Right atrium auricular region (tissue), 2 donors: ENCODE measurements around the gene SLC41A3. TPM values are rescaled to one million over a fixed set of nuclear protein-coding genes. Genes with fewer than 3 reads are reported as not detected.
A peak's percentile ranks its signal among the peaks of the same experiment; 100 is the strongest.
"Not testable (repeated sequence)": the region's sequence is repeated elsewhere in the genome, so short reads cannot be mapped to it uniquely, and the experiment has no call there.

Experiments
- DNase-seq: peaks from one replicate; pipeline ENCODE4 v3.0.0-alpha.2; 2019; ENCODE audit warnings: low spot score
- H3K27ac ChIP-seq, 2 donors: fragments of 200-600 bp; sonication (generic); 1 replicate in 1 of 2; 2 replicates in 1 of 2; pipeline ENCODE4 v1.5.1; 2016 to 2019
- H3K27me3 ChIP-seq, 2 donors: fragments of 200-600 bp; sonication (generic); one replicate each; pipeline versions ENCODE4 v1.5.1 to v1.6.0; 2017 to 2019
- H3K36me3 ChIP-seq: fragments of 200-600 bp; sonication (generic); one replicate; pipeline ENCODE4 v1.5.1; 2016
- H3K4me1 ChIP-seq, 2 donors: fragments of 200-600 bp; sonication (generic); one replicate each; pipeline versions ENCODE4 v1.5.1 to v1.6.0; 2017 to 2019
- H3K4me3 ChIP-seq, 2 donors: fragments of 200-600 bp; sonication (generic); 1 replicate in 1 of 2; 2 replicates in 1 of 2; pipeline ENCODE4 v1.5.1; 2017 to 2019; ENCODE audit warnings: mild to moderate bottlenecking in 1 of 2, moderate library complexity in 1 of 2
- H3K9me3 ChIP-seq, 2 donors: fragments of 200-600 bp; sonication (generic); one replicate each; pipeline ENCODE4 v1.5.1; 2019
- CTCF ChIP-seq, 2 donors: fragments of 200-600 bp; sonication (generic); IDR thresholded peaks; one replicate each; pipeline ENCODE4 v1.5.1; 2019; ENCODE audit warnings: antibody characterized with exemption in 2 of 2
- total RNA-seq, 2 donors: library from RNA; depleted of rRNA; stranded (reverse); fragments of >200 nt; gene quantifications; one replicate each; pipeline ENCODE4 v1.1.0, GENCODE V29; 2016

The SLC41A3 gene
- total RNA-seq, 2 donors from 2014 or later = 34.1 to 39.6 TPM

- peak overlapping the region; percentile 32 to 40 for H3K4me3 ChIP-seq
- H3K27me3 ChIP-seq, H3K9me3 ChIP-seq, H3K4me1 ChIP-seq, H3K36me3 ChIP-seq, DNase-seq, H3K27ac ChIP-seq: not testable (repeated sequence)
- peak; percentile 54 to 79 for TF ChIP-seq CTCF (IDR thresholded peaks at IDR 0.05)
Measured at GRCh38 chr3:125971997-125972944, 111.7 kb downstream of the SLC41A3 start.

GRCh38 chr3:125968701-125969592 lies 115.0 kb downstream of the SLC41A3 start, which contains the start of gene ROPN1B:
Gene ROPN1B, plus strand, starts transcription at chr3:125969178. Its CDS starts 2,877 bp downstream, at chr3:125972055.
- DNase-seq, H3K27ac ChIP-seq, H3K4me1 ChIP-seq, H3K36me3 ChIP-seq, H3K9me3 ChIP-seq, H3K4me3 ChIP-seq, H3K27me3 ChIP-seq: not testable (repeated sequence)

- not testable (repeated sequence) for H3K9me3 ChIP-seq, H3K27me3 ChIP-seq, H3K4me1 ChIP-seq, H3K27ac ChIP-seq, DNase-seq, H3K4me3 ChIP-seq, H3K36me3 ChIP-seq
Measured at GRCh38 chr3:125968121-125968520, 115.8 kb downstream of the SLC41A3 start.

- H3K4me1 ChIP-seq = peaks cover 0 to 5% of the 10 kb centered on the region in 2 donors
- H3K27me3 ChIP-seq = no peaks in the 10 kb centered on the region
- H3K9me3 ChIP-seq = no peaks in the 10 kb centered on the region
- no peak for DNase-seq
- no peaks in the 10 kb centered on the region for H3K36me3 ChIP-seq
- H3K27ac ChIP-seq = no peak overlapping the region
- no peak for TF ChIP-seq CTCF (IDR thresholded peaks at IDR 0.05)
- H3K4me3 ChIP-seq = no peak overlapping the region
Measured at GRCh38 chr3:125967156-125967555, 116.8 kb downstream of the SLC41A3 start.

- no peaks in the 10 kb centered on the region for H3K36me3 ChIP-seq
- H3K27ac ChIP-seq = no peak overlapping the region
- DNase-seq = no peak
- no peaks in the 10 kb centered on the region for H3K9me3 ChIP-seq
- H3K27me3 ChIP-seq = no peaks in the 10 kb centered on the region
- TF ChIP-seq CTCF (IDR thresholded peaks at IDR 0.05) = no peak
- no peaks in the 10 kb centered on the region for H3K4me1 ChIP-seq
- H3K4me3 ChIP-seq = no peak overlapping the region
Measured at GRCh38 chr3:125965505-125965904, 118.4 kb downstream of the SLC41A3 start.

- not testable (repeated sequence) for H3K27me3 ChIP-seq, H3K9me3 ChIP-seq, H3K4me3 ChIP-seq, H3K27ac ChIP-seq, H3K4me1 ChIP-seq, H3K36me3 ChIP-seq, DNase-seq
Measured at GRCh38 chr3:125963834-125964233, 120.1 kb downstream of the SLC41A3 start.

- Histone ChIP-seq H3K27ac (no peak overlapping the region), H3K36me3 (no peaks in the 10 kb centered on the region), H3K27me3 (no peaks in the 10 kb centered on the region), H3K9me3 (no peaks in the 10 kb centered on the region), H3K4me3 (no peak overlapping the region), H3K4me1 (peaks cover 0 to 5% of the 10 kb centered on the region in 2 donors)
- TF ChIP-seq CTCF (IDR thresholded peaks at IDR 0.05) = no peak
- DNase-seq = no peak
Measured at GRCh38 chr3:125961289-125961589, 122.7 kb downstream of the SLC41A3 start.
